Lower leg skin (tissue), 4 donors: ENCODE data around the gene RASA1. TPM values are rescaled to one million over a fixed set of nuclear protein-coding genes. Genes with fewer than 3 reads are reported as not detected.

Source experiments
- DNase-seq, 2 donors: peaks; one replicate each; pipeline ENCODE4 v3.0.0-alpha.2; 2019; ENCODE audit warnings: low spot score in 2 of 2
- H3K4me3 ChIP-seq: fragments of 200-600 bp; sonication (generic); 2 replicates; pipeline ENCODE4 v1.5.1; 2017; ENCODE audit warnings: mild to moderate bottlenecking, low read depth; ENCODE audit not compliant: poor library complexity, severe bottlenecking
- POLR2A ChIP-seq, 2 donors: fragments of 450-650 bp; IDR thresholded peaks; one replicate each; pipeline ENCODE4 v1.6.1; 2016 to 2017; ENCODE audit warnings: antibody characterized with exemption in 2 of 2, mild to moderate bottlenecking in 1 of 2, moderate library complexity in 1 of 2
- WGBS, 2 donors: methylation state at CpG; one replicate each; pipeline ENCODE4 v1.1.5; 2018; 5-methylcytosine and 5-hydroxymethylcytosine counted together
- intact Hi-C: fragments of 100-400 bp; cut with DNase I; formaldehyde crosslinking; loops from one replicate; pipeline ENCODE4 v1.15.0; 2023; ENCODE audit warnings: low total_unique reads
- total RNA-seq, 4 donors: library from RNA; depleted of rRNA; stranded (reverse); fragments of >200 nt; gene quantifications; one replicate each; pipeline ENCODE4 v1.1.0, GENCODE V29; 2016
- TF ChIP-seq, protein P1 (sequence below), 3 donors: fragments of 450-650 bp; IDR thresholded peaks; one replicate each; pipeline ENCODE4 v1.5.1; 2016; ENCODE audit warnings: antibody characterized with exemption in 3 of 3, mild to moderate bottlenecking in 3 of 3, moderate library complexity in 2 of 3

The RASA1 gene
- total RNA-seq, 4 donors from 2014 or later: 25.8 to 29.7 (median 28.1) TPM

DNA sequence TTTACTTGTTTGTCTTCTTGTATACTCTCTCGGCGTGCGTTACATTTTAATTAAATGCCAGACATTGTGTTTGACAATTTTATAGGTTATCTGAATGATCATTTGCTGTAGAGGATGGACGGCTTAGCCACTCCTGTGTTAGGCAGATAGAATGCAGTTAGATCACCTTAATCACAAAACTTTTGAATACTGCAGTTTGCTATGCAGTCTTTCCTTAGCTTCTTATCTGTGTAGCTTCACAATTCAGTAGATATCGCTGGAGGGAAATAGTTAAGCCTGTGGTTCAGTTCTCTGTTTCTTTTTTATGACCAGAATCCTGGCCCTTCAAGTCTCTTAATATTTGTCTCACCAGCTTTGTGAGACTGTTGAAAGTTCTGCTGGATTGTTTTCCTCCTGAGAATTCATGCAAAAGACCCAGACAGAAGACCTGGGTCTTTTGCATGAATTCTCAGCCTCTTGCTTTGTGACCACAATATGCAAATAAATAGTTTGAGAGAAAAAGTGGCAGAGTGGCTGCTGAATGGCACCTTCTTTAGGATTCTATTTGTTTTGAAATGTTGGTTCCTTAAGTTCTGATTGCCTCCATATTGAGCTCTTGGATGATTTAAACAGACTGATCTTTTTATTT, 40.2 kb downstream of the RASA1 start:
- no peak for DNase-seq
- TF ChIP-seq, protein P1, sequence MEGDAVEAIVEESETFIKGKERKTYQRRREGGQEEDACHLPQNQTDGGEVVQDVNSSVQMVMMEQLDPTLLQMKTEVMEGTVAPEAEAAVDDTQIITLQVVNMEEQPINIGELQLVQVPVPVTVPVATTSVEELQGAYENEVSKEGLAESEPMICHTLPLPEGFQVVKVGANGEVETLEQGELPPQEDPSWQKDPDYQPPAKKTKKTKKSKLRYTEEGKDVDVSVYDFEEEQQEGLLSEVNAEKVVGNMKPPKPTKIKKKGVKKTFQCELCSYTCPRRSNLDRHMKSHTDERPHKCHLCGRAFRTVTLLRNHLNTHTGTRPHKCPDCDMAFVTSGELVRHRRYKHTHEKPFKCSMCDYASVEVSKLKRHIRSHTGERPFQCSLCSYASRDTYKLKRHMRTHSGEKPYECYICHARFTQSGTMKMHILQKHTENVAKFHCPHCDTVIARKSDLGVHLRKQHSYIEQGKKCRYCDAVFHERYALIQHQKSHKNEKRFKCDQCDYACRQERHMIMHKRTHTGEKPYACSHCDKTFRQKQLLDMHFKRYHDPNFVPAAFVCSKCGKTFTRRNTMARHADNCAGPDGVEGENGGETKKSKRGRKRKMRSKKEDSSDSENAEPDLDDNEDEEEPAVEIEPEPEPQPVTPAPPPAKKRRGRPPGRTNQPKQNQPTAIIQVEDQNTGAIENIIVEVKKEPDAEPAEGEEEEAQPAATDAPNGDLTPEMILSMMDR (IDR thresholded peaks at IDR 0.05): no peak
- TF ChIP-seq POLR2A (IDR thresholded peaks at IDR 0.05): no peak
- intact Hi-C loops: no loop called here
- 92 to 96% methylated on average over 5 of the region's 5 CpGs for WGBS, 2 donors
- no peak overlapping the region for H3K4me3 ChIP-seq

DNA sequence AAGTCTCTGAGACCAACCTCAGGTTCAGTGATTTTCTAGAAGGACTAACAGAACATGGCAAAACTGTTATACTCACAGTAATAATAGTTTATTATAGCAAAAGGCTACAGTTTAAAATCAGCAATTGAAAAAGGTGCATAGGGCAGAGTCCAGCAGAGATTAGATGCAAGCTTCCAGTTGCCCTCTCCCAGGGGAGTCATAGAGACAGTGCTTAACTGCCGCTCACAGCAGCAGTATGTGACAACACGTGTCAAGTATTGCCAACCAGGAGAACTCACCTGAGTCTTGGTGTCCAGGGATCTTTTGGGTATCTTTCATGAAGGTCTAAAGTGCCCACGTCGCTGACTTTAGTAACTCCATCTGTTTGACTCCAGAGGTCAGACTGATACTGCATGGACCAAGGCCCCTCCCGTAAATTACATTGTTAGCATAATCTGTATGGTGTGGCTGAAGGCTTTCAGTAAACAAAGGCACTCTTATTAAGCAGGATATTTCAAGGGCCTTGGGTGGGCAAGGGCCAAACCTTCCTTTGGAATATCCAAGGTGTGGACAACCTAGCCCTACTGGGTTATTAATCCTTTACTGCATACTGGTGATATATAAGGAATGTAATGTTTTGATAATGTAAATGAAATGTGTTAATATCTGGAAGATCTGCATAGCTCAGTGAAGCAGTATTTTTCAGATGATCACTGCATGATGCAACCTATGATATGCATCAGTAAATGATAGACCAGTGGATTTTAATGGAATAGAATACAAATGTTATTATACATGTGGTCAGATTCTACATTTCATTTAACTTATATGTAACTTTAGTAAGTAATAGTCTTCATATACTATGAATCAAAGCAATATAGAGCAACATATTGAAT, 44.0 kb downstream of the RASA1 start:
- no peak for DNase-seq
- no peak for TF ChIP-seq POLR2A (IDR thresholded peaks at IDR 0.05)
- TF ChIP-seq, protein P1 (IDR thresholded peaks at IDR 0.05): no peak
- WGBS, 2 donors: 88 to 89% methylated on average over 5 of the region's 5 CpGs
- H3K4me3 ChIP-seq: no peak overlapping the region
- intact Hi-C loops: no loop called here

DNA sequence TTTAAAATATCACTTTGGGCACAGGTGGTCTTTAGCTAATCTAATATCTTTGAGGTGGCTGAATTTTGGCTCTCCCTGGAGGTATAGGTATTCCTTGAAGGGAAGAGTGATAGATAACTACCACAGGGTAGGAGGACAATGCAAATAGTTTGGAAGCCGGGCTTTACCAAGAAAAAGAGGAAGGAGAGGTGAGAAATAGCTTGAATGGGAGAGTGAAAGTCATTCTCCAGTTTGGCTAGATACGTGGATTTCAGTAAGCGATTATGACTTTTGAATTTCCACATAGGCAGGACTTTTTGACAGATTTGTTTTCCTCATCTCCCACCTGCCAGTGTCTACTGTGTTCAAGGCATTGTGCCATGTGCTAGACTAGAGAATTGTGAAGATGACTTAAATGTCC, 45.5 kb downstream of the RASA1 start:
- intact Hi-C loops: no loop called here
- TF ChIP-seq, protein P1 (IDR thresholded peaks at IDR 0.05): no peak
- no peak for TF ChIP-seq POLR2A (IDR thresholded peaks at IDR 0.05)
- DNase-seq: no peak
- 87 to 93% methylated on average over 3 of the region's 3 CpGs for WGBS, 2 donors
- H3K4me3 ChIP-seq: no peak overlapping the region

DNA sequence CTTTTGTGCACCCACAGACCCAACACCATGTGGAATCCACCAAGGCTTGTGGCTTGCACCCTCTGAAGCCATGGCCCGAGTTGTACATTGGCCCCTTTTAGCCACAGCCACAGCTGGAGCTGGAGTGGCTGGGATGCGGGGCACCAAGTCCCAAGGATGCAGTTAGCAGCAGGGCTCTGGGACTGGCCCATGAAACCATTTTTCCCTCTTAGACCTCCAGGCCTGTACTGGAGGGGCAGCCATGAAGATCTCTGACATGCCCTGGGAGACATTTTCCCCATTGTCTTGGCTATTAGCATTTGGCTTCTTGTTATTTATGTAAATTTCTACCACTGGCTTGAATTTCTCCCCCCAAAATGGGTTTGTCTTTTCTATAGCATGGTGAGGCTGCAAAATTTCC, 51.8 kb downstream of the RASA1 start:
- DNase-seq: no peak
- intact Hi-C loops: no loop called here
- 100% methylated on average over 2 of the region's 2 CpGs for WGBS, 2 donors

DNA sequence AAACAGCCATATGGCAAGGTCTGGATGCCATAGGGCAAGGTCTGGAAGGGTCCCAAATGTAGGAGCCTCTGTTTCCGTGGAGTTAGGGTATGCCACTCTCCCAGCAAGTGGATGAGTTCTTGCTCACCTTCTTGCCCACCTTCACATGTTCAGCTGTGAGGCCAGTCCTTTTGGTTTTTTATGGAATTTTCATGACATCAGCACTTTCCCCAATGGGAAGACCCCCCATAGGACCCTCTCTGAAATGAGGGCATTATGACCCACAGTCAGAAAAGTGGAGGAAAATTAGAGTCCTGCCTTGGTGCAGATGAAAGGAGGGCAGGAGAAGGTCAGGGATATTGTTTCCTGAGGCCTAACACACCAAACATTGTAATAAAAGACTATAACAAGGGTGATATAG, 53.9 kb downstream of the RASA1 start:
- no peak overlapping the region for H3K4me3 ChIP-seq
- 89 to 95% methylated on average over 1 of the region's 1 CpG for WGBS, 2 donors

More for the DNA sequence above, 51.8 kb downstream of the RASA1 start:
- no peak overlapping the region for H3K4me3 ChIP-seq
- no peak for TF ChIP-seq POLR2A (IDR thresholded peaks at IDR 0.05)
- TF ChIP-seq, protein P1 (IDR thresholded peaks at IDR 0.05): no peak

More for the DNA sequence above, 53.9 kb downstream of the RASA1 start:
- TF ChIP-seq, protein P1 (IDR thresholded peaks at IDR 0.05): no peak
- TF ChIP-seq POLR2A (IDR thresholded peaks at IDR 0.05): no peak
- DNase-seq: no peak
- intact Hi-C loops: no loop called here
